ENCODE results near the gene CD4. TPM values are rescaled to one million over a fixed set of nuclear protein-coding genes. Genes with fewer than 3 reads are reported as not detected.
A peak's percentile ranks its signal among the peaks of the same experiment; 100 is the strongest.

Gene CD4
- total RNA-seq, 1 experiment from 2014 or later: 0.92 TPM

DNA sequence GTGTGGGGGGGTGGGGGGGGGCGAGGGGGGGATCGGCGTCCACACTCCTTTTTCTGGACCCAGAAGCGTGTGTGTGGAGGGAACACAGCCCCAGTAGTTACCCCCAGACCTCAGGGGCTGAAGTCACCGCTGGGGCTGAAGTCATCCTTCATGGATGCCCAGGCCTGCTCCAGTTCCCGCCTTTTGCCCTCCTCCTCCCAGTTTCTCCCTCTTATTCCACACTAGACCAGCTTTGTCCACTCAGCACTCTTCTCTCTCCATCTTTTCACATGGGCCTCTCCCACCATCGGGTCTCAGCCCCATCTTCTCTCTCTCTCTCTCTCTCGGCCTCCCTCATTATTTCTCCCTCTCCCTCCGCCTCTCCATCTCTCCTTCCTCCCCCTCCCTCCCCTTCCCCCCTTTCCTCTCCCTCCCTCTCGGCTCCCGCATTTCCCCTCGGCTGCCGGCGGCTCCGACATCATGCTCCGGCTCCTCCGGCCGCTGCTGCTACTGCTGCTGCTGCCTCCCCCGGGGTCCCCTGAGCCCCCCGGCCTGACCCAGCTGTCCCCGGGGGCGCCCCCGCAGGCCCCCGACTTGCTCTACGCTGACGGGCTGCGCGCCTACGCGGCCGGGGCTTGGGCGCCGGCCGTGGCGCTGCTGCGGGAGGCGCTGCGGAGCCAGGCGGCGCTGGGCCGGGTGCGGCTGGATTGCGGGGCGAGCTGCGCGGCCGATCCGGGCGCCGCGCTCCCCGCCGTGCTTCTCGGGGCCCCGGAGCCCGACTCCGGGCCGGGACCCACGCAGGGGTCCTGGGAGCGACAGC lies 38.9 kb downstream of the CD4 start, which contains the start of gene P3H3:
Gene P3H3, plus strand, starts transcription at position 426 of the 799 bp plus-strand sequence. Its CDS starts 34 bp downstream, at position 460.
- DNase-seq (ENCODE audit: low read depth): peak; percentile 59

DNA sequence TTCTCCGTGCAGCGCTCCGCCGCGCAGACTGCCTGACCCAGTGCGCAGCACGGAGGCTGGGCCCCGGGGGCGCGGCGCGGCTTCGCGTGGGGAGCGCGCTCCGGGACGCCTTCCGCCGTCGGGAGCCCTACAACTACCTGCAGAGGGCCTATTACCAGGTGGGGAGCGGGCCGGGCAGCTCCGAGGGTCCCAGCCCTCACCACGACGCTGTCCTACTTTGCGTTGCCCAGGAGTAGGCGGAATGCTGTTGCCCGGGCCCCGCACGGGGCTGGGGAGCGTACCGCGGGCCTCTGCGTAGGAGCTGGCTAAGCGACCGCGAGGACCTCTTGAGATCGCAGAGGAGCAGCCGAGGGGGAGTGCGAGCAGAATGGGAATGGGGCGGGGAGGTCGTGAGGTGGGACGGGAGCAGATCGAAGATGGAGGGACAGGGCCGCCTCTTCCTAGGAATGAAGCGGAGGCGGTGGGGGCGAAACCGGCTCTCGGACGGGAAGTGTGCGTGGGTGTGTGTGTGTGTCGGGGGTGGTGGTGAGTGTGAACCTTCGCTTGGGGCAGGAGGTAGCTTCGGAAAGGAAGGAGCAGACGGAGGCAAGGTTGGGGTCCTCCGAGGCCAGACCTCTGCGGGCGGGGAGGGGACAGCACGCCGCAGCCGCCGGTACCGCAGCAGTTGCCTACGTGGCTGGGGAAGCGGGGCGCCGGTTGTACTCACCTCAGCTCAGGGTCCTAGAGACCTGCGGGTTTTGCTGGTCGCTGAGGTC lies 39.6 kb downstream of the CD4 start:
- DNase-seq (ENCODE audit: low read depth): peak; percentile 43

DNA sequence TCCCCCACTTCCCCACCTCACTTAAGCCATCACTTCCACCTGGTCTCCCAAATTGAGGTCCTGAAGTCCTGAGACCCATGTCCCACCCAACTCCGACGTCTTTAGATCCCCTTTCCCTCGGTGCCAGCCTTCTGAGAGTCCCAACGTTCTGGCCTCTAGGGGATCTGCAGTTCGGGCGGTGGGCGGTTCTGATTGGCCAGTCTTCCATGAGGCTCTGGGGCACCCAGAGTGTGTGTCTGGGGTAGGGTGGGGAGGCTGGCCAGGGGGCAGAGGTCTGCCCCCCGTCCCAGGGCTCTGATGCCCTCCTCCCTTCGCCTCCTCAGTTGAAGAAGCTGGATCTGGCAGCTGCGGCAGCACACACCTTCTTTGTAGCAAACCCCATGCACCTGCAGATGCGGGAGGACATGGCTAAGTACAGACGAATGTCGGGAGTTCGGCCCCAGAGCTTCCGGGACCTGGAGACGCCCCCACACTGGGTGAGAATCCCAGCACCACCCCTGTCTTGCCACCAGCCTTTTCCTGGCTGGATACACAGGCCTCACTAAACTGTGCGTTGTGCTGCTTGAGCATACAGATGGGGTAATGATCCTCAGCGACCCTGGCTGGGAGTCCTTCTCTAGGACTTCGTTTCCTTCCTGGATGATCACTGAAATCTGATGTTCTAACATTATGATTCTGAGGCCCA lies 40.4 kb downstream of the CD4 start:
- no peak for DNase-seq (ENCODE audit: low read depth)

DNA sequence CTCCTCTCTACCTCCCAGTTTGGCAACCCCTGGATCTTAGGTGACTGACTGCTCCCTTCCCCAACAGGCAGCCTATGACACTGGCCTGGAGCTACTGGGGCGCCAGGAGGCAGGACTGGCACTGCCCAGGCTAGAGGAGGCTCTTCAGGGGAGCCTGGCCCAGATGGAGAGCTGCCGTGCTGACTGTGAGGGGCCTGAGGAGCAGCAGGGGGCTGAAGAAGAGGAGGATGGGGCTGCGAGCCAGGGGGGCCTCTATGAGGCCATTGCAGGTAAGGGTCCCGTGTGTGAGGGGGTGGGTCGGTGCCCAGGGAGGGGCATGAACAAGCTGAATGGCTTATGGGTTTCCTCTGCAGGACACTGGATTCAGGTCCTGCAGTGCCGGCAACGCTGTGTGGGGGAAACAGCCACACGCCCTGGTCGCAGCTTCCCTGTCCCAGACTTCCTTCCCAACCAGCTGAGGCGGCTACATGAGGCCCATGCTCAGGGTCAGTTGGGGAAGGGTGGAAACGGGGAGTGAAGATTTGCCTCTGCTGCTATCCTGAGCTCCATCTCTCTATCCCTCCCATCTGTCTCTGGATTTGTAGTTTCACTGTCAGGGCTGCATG lies 41.1 kb downstream of the CD4 start:
- no peak for DNase-seq (ENCODE audit: low read depth)

DNA sequence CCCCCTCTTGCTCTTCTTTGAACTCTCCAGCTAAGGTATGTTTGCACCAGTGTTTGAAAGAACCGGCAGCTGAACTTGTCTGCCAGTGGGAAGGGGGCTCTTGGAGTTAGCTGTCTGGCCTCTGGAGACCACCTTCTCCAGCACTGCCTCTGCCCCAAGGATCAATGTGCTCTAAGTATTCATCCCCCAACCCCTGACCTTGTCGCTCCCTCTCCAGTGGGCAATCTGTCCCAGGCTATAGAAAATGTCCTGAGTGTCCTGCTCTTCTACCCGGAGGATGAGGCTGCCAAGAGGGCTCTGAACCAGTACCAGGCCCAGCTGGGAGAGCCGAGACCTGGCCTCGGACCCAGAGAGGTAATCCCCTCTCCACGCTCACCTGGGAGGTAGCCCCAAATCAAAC lies 41.7 kb downstream of the CD4 start:
- DNase-seq (ENCODE audit: low read depth): no peak

DNA sequence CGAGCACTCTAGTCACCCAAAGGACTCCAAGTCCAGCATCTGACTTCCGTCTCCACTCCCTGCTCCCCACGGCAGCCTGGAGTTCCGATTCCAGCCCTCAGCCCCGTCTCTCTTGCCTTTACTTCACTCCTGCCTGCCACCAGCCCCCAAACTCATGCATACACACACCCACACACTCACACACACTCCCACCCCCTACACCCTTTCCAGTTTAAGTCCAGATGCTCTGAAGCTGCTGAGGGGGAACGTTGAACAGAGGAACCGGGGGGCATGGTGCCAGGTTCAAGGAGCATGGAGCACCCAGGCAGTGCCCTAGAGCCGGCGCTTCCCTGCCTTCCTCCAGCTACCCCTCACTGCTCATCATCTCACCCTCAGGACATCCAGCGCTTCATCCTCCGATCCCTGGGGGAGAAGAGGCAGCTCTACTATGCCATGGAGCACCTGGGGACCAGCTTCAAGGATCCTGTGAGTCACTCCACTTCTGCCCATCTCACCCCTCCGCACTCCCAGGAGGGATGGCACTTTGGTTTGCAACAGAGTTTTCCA lies 42.2 kb downstream of the CD4 start:
- DNase-seq (ENCODE audit: low read depth): no peak

DNA sequence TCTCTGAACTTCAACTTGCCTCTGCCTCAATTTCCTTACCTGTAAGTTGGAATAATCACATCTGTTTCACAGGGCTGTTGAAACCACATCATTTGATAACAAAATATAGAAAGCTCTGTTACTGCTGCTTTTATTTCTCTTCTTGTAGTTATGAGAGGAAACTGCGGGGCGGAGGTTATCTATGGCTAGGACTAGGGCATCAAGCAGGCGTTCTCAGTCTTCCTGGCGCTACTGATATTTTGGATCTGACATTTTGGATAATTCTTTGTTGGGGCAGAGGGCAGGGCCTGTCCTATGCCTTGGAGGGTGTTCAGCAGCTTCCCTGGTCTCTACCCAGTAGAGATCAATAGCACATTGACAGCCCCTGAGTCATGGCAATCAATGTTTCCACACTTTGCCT lies 42.8 kb downstream of the CD4 start:
- no peak for DNase-seq (ENCODE audit: low read depth)

DNA sequence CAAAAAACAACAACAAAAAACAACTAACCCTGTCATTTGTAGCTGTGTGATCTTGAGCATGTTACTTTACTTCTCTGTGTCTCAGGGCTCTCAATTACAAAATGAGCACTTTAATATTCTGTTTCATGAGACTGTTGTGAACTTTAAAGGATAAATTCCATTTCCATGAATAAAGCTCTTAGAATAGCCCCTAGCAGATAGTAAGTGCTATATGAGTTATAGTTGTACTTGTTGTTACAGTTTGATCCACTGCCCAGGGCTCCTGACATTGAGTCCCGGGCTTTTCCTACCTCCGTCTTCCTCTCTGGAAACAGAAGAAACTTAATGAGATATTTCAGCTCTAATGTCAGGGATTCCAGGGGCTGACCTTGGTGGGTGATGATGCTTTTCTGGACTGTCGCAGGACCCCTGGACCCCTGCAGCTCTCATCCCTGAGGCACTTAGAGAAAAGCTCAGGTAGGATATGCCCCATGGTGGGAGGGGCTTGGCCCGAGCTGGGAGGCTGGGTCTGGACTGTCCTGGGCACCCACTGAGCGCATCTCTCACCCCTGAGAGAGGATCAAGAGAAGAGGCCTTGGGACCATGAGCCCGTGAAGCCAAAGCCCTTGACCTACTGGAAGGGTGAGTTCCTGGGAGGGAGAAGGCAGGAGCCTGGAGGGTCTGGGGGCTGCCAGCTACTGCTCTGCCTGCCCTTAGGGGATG lies 44.0 kb downstream of the CD4 start:
- no peak for DNase-seq (ENCODE audit: low read depth)

DNA sequence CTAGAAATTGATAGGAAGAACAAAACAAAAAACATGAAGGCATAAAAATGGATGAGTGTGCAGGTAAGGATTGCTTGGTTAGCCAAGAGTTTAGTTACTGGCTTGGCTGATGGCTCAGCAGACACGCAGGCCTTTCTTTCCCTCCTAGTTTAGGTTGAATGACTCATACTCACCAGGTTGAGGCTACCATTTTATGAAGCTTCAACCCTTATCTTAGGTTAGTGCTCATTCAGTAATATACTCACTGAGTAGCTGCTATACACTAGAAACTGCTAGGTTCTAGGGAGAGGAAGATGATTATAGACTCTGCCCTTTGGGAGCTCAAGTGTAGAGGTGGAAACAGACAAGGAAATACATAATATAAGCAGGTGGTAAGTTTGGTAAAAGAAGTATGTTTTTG lies 44.9 kb downstream of the CD4 start:
- no peak for DNase-seq (ENCODE audit: low read depth)

DNA sequence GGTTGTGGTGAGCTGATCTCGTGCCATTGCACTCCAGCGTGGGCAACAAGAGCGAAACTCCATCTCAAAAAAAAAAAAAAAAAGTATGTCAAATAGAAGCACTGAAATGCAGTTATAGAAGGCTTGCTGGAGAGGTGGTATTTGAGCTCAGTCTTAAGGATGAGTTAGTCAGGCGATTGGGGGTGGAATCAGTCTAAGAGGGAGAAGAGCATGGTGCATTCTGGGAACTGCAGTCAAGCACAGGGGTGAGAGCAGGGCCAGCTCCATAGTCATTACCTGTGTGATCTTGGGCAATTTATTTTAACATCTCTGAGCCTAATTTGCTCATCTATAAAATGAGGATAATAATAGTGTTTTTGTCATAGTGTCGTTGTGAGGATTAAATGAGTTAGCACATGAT lies 45.5 kb downstream of the CD4 start:
- no peak for DNase-seq (ENCODE audit: low read depth)

DNA sequence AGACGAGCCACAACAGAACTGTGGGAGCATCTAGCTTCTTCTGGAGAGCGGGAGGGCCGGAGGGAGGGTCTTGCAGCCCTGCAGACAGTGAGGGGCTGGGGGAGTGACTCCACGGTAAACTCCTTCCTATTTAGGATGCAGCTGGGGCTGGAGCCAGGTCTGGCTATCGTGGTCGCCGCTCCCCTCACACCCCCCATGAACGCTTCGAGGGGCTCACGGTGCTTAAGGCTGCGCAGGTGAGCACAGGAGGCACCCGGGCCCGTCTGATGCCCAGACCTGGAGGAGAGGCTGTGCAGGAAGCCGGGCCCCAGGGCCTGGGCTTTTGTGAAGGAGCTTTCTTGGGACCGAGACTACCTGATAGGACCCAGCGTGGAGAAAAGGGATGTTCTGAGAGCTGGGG lies 47.5 kb downstream of the CD4 start:
- DNase-seq (ENCODE audit: low read depth): no peak

DNA sequence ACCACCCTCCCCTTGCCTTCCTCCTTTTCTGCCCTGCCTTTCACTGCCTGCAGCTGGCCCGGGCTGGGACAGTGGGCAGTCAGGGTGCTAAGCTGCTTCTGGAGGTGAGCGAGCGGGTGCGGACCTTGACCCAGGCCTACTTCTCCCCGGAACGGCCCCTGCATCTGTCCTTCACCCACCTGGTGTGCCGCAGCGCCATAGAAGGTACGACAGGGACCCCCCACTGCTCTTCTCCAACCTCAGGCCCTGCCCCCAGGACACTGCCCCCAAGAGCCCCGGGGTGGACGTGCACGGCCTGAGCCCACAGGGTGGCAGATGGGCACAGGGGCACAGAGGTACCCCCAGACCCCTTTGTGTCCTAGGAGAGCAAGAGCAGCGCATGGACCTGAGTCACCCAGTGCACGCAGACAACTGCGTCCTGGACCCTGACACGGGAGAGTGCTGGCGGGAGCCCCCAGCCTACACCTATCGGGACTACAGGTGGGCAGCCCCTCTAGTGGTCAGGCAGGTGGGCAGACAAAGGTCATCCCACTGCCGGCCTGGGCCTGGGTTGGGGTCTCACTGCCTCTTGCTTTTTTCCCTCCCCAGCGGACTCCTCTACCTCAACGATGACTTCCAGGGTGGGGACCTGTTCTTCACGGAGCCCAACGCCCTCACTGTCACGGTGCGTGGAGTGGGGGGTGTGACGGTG lies 48.2 kb downstream of the CD4 start:
- DNase-seq (ENCODE audit: low read depth): no peak

DNA sequence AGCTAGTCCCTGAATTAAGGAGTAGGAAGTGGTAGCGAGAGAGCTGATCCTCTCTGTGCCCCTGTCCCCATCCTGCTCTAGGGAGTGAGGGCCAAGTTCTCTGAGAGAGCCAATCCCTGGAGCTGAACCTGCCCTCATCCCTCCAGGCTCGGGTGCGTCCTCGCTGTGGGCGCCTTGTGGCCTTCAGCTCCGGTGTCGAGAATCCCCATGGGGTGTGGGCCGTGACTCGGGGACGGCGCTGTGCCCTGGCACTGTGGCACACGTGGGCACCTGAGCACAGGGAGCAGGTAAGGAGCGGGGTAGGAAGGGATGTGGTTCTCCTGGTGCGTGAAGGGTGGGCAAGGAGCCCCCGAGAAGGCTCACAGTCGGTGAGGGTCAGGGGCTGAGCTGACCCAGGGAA lies 49.5 kb downstream of the CD4 start:
- DNase-seq (ENCODE audit: low read depth): no peak

DNA sequence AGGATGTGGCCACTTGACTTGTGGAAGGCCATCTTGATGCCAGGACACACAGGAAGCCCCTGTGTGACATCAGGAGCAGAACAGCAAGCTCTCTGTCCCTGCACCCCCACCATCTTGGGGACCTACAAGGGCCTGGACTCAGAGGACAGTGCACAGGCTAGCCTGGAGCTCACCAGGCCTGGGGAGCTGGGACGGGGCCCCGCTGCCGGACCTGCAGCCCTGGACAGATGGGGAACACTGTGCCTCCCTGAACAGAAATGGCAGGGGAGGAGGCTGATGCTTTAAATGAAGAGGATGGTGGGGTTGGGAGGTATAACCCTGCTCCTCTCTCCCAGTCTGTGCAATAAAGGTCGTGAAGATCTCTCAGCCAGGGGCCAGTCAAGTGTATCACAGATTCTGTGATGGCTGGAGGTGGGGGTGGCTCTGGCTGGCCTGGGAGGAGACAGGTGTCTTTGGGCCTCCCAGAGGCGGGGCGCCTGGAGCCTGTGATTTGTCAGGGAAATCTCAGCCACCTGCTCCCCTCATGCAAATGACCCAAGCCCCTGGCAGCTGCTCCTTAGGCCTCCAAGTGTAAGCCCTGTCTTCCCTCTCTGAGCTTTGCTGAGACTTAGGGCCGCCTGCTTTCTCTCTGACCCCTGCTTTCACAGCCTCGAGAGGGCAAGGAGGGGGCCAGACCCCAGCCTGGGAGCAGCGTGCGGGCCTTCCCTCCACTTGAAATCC lies 50.3 kb downstream of the CD4 start:
- DNase-seq (ENCODE audit: low read depth): no peak

DNA sequence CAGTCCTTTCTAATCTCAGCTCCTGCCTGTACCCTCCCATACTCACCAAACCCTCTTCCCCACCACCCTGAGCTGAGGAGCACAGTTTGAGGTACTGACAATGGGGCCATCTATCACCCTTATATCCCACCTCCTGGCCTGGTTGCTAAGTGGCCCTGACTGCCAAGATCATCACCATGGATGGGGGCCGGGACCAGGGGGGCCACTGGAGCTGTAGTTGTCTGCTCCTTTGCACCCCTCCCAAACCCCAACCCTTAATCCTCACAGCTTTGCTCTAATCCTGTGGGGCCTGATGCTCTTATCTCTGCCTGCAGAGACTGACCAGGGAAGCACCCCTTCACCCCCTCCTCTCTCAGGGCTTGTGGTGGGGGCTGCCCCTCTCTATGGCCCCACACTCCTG lies 51.0 kb downstream of the CD4 start:
- DNase-seq (ENCODE audit: low read depth): no peak

DNA sequence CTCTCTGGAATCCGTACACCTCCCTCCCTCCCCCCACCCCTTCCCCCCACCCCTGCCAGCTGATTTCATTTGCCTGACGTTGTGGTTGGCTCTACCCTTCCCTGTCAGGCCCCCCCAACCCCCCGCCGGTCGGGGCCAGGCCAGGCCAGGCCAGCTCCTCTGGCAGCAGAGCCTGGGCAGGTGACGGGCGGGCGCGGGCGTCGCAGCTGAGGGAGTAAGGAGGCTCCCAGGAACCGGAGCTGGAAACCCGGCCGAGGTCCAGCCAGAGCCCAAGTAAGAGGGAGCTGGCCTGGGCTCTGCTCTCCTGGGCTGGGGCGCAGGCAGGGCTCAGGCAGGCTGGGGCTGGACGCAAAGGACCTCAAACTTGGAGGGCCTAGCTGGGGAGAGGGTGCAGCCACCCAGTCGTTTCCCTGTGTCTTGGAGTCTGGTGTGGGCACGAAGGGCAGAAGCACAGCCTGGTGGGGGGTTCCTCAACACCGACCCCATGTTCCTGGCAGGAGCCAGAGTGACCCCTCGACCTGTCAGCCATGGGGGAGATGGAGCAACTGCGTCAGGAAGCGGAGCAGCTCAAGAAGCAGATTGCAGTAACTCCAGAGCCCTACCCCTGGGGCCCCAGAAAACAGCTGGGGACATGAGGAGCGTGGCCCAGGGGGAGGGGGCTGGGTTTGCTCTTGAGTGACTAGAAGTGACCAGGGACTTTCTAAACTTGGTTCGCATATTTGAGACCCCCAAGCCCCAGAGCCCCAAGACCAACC lies 51.6 kb downstream of the CD4 start, which contains the start of gene GNB3:
Gene GNB3, plus strand, starts transcription at position 165 of the 755 bp plus-strand sequence. Its CDS starts 363 bp downstream, at position 528.
- no peak for DNase-seq (ENCODE audit: low read depth)

DNA sequence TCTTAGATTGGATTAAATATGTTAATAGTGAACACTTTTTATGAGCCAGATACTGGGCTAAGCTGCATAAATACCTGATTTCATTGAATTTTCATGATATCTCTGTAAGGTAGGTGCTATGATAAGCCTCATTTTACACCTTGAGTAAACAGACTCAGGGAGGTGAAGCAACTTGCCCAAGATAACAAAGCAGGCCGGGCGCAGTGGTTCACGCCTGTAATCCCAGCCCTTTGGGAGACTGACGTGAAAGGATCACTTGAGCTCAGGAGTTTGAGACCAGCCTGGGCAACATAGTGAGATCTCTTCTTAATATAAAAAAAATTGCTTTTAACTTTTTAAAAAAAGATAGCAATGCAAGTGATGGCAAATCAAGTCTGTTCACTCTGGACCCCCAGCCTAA lies 52.7 kb downstream of the CD4 start:
- DNase-seq (ENCODE audit: low read depth): no peak

DNA sequence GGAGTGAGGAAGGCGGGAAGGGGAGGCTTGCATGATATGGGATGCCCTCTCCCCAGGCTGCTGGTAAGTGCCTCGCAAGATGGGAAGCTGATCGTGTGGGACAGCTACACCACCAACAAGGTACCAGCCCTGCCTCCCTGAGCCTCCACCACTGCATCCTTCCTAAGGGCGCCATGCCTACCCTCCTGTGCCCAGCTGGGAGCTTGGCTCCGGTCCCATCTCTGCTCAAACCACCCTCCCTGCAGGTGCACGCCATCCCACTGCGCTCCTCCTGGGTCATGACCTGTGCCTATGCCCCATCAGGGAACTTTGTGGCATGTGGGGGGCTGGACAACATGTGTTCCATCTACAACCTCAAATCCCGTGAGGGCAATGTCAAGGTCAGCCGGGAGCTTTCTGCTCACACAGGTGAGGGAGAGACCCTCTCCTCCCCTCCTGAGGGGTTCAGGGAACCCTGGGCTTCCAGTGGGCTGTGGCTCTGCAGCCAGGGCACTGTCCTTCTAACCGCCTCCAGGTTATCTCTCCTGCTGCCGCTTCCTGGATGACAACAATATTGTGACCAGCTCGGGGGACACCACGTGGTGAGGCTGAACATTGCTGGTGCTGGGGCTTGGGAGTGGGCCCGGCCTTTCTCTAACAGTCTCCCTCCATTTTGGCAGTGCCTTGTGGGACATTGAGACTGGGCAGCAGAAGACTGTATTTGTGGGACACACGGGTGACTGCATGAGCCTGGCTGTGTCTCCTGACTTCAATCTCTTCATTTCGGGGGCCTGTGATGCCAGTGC lies 54.0 kb downstream of the CD4 start:
- DNase-seq (ENCODE audit: low read depth): no peak
